Neural progenitor cell (in vitro differentiated cells): ENCODE results near the gene GOLGA8B. TPM values are rescaled to one million over a fixed set of nuclear protein-coding genes. Genes with fewer than 3 reads are reported as not detected.
"Not testable (repeated sequence)": the region's sequence is repeated elsewhere in the genome, so short reads cannot be mapped to it uniquely, and the experiment has no call there.

Source experiments
- DNase-seq: peaks from one replicate; pipeline ENCODE4 v3.0.0-alpha.2; 2016; ENCODE audit warnings: low spot score
- H2AFZ ChIP-seq: fragments of 200-600 bp; sonication (generic); replicated peaks from 2 replicates; pipeline ENCODE4 v1.6.1; 2016; ENCODE audit warnings: antibody characterized with exemption
- H3F3A ChIP-seq: fragments of 200-600 bp; sonication (generic); 2 replicates; pipeline ENCODE4 v1.6.1; 2016; ENCODE audit warnings: antibody characterized with exemption, low read depth
- H3K27ac ChIP-seq: fragments of 200-600 bp; sonication (generic); 2 replicates; pipeline ENCODE4 v1.5.1; 2016; ENCODE audit warnings: mild to moderate bottlenecking
- H3K27me3 ChIP-seq: fragments of 200-600 bp; sonication (generic); 2 replicates; pipeline ENCODE4 v1.6.1; 2016; ENCODE audit warnings: mild to moderate bottlenecking, moderate library complexity
- H3K36me3 ChIP-seq: fragments of 200-600 bp; sonication (generic); 2 replicates; pipeline ENCODE4 v1.5.1; 2016
- H3K4me1 ChIP-seq: fragments of 200-600 bp; sonication (generic); 2 replicates; pipeline ENCODE4 v1.6.1; 2016; ENCODE audit warnings: mixed run types
- H3K4me2 ChIP-seq: fragments of 200-600 bp; sonication (generic); 2 replicates; pipeline ENCODE4 v1.6.1; 2016
- H3K4me3 ChIP-seq: fragments of 200-600 bp; sonication (generic); 2 replicates; pipeline ENCODE4 v1.5.1; 2016
- H3K79me2 ChIP-seq: fragments of 200-600 bp; sonication (generic); 2 replicates; pipeline ENCODE4 v1.6.1; 2016; ENCODE audit warnings: low read depth
- H3K9ac ChIP-seq: fragments of 200-600 bp; sonication (generic); 2 replicates; pipeline ENCODE4 v1.6.1; 2016
- H3K9me3 ChIP-seq: fragments of 200-600 bp; sonication (generic); 2 replicates; pipeline ENCODE4 v1.5.1; 2016; ENCODE audit warnings: low read depth
- H4K20me1 ChIP-seq: fragments of 200-600 bp; sonication (generic); 2 replicates; pipeline ENCODE4 v1.6.1; 2016; ENCODE audit warnings: low read depth
- H3K27ac Mint-ChIP-seq: 3 replicates; pipeline ENCODE4 v1.8.0; 2021; ENCODE audit warnings: mixed read lengths
- H3K27me3 Mint-ChIP-seq: 2 replicates; pipeline ENCODE4 v1.8.0; 2022; ENCODE audit warnings: low read depth, mild to moderate bottlenecking, inconsistent platforms, moderate library complexity, mixed read lengths; ENCODE audit not compliant: insufficient read depth
- H3K36me3 Mint-ChIP-seq: 3 replicates; pipeline ENCODE4 v1.8.0; 2021; ENCODE audit warnings: mixed read lengths
- H3K4me1 Mint-ChIP-seq: 3 replicates; pipeline ENCODE4 v1.8.0; 2021; ENCODE audit warnings: mixed read lengths
- H3K4me3 Mint-ChIP-seq: 3 replicates; pipeline ENCODE4 v1.8.0; 2021; ENCODE audit warnings: mild to moderate bottlenecking, moderate library complexity, mixed read lengths
- H3K9me3 Mint-ChIP-seq: 3 replicates; pipeline ENCODE4 v1.8.0; 2020; ENCODE audit warnings: mixed read lengths
- CTCF ChIP-seq: fragments of 200-600 bp; sonication (generic); IDR thresholded peaks from 2 replicates; pipeline ENCODE4 v1.5.1; 2017; ENCODE audit warnings: antibody characterized with exemption, mild to moderate bottlenecking
- EZH2 ChIP-seq: fragments of 200-600 bp; sonication (generic); IDR thresholded peaks from 2 replicates; pipeline ENCODE4 v1.6.1; 2017; ENCODE audit warnings: antibody characterized with exemption, mild to moderate bottlenecking, moderate library complexity
- EZH2phosphoT487 ChIP-seq: fragments of 200-600 bp; sonication (generic); IDR thresholded peaks from 2 replicates; pipeline ENCODE4 v1.6.1; 2017; ENCODE audit warnings: antibody characterized with exemption
- total RNA-seq: library from RNA; depleted of rRNA; stranded (reverse); fragments of >200 nt; gene quantifications from 2 replicates; pipeline ENCODE4 v1.2.3, GENCODE V29; 2015; ENCODE audit warnings: low replicate concordance

Gene GOLGA8B
- total RNA-seq, 1 donor from 2014 or later: 83.1 TPM

DNA sequence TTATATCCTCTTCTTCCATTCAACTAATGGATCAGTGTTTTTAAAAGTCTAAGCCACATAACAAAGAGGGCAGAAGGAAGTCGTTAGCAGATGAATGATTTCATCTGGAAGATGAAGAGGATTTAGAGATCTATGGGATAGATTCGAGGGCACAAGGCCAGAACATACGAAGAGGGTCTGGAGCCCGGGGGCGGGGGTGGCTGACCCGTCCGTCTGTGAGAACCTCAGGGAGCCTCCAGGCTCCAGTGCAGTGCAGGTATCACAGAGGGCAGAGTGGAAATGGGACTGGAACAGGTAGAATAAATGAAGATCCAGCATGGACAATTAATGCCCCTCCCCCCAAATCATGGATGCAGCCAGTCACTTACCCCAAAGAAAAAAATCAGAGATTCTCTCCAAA lies 1.5 kb upstream of the GOLGA8B start:
- Mint-ChIP-seq H3K4me3 (peak overlapping the region; percentile 85), H3K27me3 (peaks cover 6% of the 10 kb centered on the region), H3K9me3 (no peaks in the 10 kb centered on the region), H3K27ac (no peak overlapping the region), H3K36me3 (peaks cover 3% of the 10 kb centered on the region), H3K4me1 (peaks cover 13% of the 10 kb centered on the region)
- Histone ChIP-seq H3K4me3 (no peak overlapping the region), H3K27ac (no peak overlapping the region), H3K9ac (no peak overlapping the region), H3K4me1 (peaks cover 4% of the 10 kb centered on the region), H3K4me2 (no peak overlapping the region), H3K9me3 (no peaks in the 10 kb centered on the region), H3K79me2 (peaks cover 22% of the 10 kb centered on the region), H3K27me3 (peaks cover 16% of the 10 kb centered on the region), H2AFZ (no peak overlapping the region), H4K20me1 (peaks cover 5% of the 10 kb centered on the region), H3F3A (no peaks in the 10 kb centered on the region), H3K36me3 (no peaks in the 10 kb centered on the region)
- DNase-seq: no peak
- TF ChIP-seq EZH2phosphoT487 (no peak), EZH2 (no peak), CTCF (no peak)

- Histone ChIP-seq H3K9me3 (no peaks in the 10 kb centered on the region), H3F3A (no peaks in the 10 kb centered on the region), H3K36me3 (no peaks in the 10 kb centered on the region), H2AFZ (peak overlapping the region; percentile 96), H3K4me2 (peak overlapping the region; percentile 92), H3K79me2 (peaks cover 22% of the 10 kb centered on the region), H3K4me1 (peaks cover 4% of the 10 kb centered on the region), H3K27me3 (peaks cover 16% of the 10 kb centered on the region), H4K20me1 (peaks cover 8% of the 10 kb centered on the region), H3K9ac (no peak overlapping the region), H3K4me3 (peak overlapping the region; percentile 78), H3K27ac (no peak overlapping the region)
- peaks cover 13% of the 10 kb centered on the region for H3K4me1 Mint-ChIP-seq
- H3K4me3 Mint-ChIP-seq: peak overlapping the region; percentile 85
- no peak overlapping the region for H3K27ac Mint-ChIP-seq
- peaks cover 6% of the 10 kb centered on the region for H3K27me3 Mint-ChIP-seq
- no peaks in the 10 kb centered on the region for H3K9me3 Mint-ChIP-seq
- peaks cover 3% of the 10 kb centered on the region for H3K36me3 Mint-ChIP-seq
- TF ChIP-seq CTCF (no peak), EZH2 (no peak), EZH2phosphoT487 (no peak)
- DNase-seq: peak; percentile 19
Observed at GRCh38 chr15:34584330-34584668, 848 bp upstream of the GOLGA8B start.

- no peak for TF ChIP-seq CTCF
- TF ChIP-seq EZH2: no peak
- no peak for TF ChIP-seq EZH2phosphoT487
- Histone ChIP-seq H3K36me3 (no peaks in the 10 kb centered on the region), H3K4me1 (peaks cover 4% of the 10 kb centered on the region), H4K20me1 (peaks cover 16% of the 10 kb centered on the region), H3K9ac (peak overlapping the region; percentile 59), H3K27me3 (peaks cover 16% of the 10 kb centered on the region), H3K79me2 (peaks cover 25% of the 10 kb centered on the region), H2AFZ (peak overlapping the region; percentile 96), H3K4me2 (peak overlapping the region; percentile 92), H3K4me3 (peak overlapping the region; percentile 78), H3F3A (no peaks in the 10 kb centered on the region), H3K27ac (no peak overlapping the region), H3K9me3 (no peaks in the 10 kb centered on the region)
- peak overlapping the region; percentile 72 for H3K27ac Mint-ChIP-seq
- peaks cover 6% of the 10 kb centered on the region for H3K27me3 Mint-ChIP-seq
- H3K9me3 Mint-ChIP-seq: no peaks in the 10 kb centered on the region
- peak; percentile 57 for DNase-seq
- peak overlapping the region; percentile 87 for H3K4me3 Mint-ChIP-seq
- peaks cover 3% of the 10 kb centered on the region for H3K36me3 Mint-ChIP-seq
- H3K4me1 Mint-ChIP-seq: peaks cover 16% of the 10 kb centered on the region
Observed at GRCh38 chr15:34582461-34583371, 735 bp downstream of the GOLGA8B start.

- Histone ChIP-seq H3K27me3 (peaks cover 16% of the 10 kb centered on the region), H3K4me2 (peak overlapping the region; percentile 92), H4K20me1 (peaks cover 16% of the 10 kb centered on the region), H3K79me2 (peaks cover 28% of the 10 kb centered on the region), H3K4me3 (peak overlapping the region; percentile 78)
- H3F3A ChIP-seq, H3K36me3 Mint-ChIP-seq, DNase-seq, H3K4me1 ChIP-seq, H3K27me3 Mint-ChIP-seq, H2AFZ ChIP-seq, H3K9me3 Mint-ChIP-seq, H3K9ac ChIP-seq, H3K27ac ChIP-seq, H3K9me3 ChIP-seq, H3K36me3 ChIP-seq: not testable (repeated sequence)
- peak overlapping the region; percentile 72 for H3K27ac Mint-ChIP-seq
- peaks cover 16% of the 10 kb centered on the region for H3K4me1 Mint-ChIP-seq
- peak overlapping the region; percentile 87 for H3K4me3 Mint-ChIP-seq
Observed at GRCh38 chr15:34581687-34582460, 1.6 kb downstream of the GOLGA8B start.
